DMS53 treated with DMSO at 0.1 percent for 48 hours (cell line): ENCODE results near the gene SEC23IP.
"Not testable (repeated sequence)": the region's sequence is repeated elsewhere in the genome, so short reads cannot be mapped to it uniquely, and the experiment has no call there.

Source experiments
- DNase-seq: peaks from one replicate; lab custom pipeline; 2025; ENCODE audit not compliant: unreplicated experiment; lab: John Stamatoyannopoulos, UW

Gene SEC23IP

DNA sequence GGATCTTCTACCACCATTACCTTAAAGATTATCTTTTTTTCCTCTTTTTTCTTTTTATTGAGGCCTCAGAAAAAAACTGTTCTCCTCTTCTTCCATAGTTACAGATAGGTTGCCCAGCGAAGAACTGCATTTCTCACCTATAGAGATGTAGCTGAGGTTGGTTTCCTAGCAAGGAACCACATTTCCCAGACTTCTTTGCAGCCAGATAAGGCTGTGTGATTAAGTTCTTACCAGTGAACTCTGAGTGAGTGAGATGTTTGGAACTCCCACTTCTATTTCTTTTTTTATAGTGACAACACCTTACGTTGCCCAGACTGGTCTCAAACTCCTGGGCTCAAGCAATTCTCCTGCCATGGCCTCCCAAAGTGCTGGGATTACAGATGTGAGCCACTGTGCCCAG, 14.0 kb upstream of the SEC23IP start:
- no peak for DNase-seq

DNA sequence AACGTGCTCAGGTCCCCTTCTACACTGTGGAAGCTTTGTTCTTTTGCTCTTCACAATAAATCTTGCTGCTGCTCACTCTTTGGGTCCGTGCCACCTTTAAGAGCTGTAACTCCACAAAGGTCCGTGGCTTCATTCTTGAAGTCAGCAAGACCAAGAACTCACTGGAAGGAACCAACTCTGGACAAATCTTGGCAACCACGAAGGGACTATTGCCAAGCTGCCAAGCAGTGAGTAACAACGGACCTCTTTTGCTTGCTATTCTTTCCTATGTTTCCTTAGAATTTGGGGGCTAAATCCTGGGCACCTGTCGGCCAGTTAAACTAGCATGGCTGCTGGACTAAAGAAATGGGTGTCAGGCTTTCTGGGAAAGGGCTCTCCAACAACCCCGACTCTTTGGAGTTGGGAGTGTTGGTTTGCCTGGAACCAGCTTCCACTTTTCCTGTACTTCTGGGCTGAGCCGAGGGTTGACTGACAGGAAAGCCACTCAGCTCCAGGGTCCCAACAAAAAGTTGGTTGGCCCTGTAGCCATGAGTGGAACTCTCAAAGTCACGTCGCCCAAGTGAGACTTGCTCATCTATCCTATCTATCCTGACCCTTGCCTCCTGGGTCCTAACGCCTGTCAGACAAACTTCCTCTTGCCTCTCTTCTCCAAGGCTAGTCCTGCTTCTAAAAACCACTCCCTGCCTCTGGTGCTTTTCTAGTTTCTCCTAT, 8.5 kb upstream of the SEC23IP start:
- DNase-seq = not testable (repeated sequence)

DNA sequence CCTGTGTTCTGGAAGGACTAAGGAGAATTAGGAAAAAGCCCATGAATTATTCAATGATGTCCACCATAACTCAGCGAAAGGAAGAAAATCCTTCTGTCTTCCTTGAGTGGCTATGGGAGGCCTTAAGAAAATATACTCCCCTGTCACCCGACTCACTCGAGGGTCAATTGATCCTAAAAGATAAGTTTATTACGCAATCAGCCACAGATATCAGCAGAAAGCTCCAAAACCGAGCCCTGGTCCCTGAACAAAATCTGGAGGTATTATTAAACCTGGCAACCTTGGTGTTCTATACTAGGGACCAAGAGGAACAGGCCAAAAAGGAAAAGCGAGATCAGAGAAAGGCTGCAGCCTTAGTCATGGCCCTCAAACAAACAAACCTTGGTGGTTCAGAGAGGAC, 6.5 kb upstream of the SEC23IP start:
- not testable (repeated sequence) for DNase-seq

DNA sequence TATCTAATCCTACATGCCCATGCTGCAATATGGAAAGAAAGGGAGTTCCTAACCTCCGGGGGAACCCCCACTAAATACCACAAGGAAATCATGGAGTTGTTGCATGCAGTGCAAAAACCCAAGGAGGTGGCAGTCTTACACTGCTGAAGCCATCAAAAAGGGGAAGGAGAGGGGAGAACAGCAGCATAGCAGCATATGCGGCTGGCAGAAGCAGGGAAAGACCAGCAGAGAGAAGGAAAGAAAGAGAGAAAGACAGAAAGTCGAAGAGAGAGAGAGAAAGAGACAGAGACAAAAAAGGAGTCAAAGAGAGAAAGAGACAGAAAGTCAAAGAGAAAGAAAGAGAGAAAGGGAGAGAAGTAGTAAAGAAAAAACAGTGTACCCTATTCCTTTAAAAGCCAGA, 3.8 kb upstream of the SEC23IP start:
- DNase-seq = not testable (repeated sequence)

DNA sequence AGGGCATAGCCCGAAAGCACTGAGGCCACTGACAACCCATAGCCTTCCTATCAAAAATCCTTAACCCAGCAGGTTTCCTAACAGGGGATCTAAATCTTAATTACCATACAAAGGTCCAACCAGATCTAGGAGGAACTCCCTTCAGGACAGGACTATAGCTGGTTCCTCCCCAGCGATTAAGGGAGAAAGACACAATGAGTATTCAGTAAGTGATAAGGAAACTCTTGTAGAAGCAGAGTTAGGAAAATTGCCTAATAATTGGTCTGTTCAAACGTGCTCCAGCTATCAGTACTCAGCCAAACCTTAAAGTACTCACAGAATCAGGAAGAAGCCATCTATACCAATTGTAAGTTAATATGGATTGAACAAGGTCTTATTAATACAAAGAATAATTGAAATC, 3.3 kb upstream of the SEC23IP start:
- DNase-seq = not testable (repeated sequence)

DNA sequence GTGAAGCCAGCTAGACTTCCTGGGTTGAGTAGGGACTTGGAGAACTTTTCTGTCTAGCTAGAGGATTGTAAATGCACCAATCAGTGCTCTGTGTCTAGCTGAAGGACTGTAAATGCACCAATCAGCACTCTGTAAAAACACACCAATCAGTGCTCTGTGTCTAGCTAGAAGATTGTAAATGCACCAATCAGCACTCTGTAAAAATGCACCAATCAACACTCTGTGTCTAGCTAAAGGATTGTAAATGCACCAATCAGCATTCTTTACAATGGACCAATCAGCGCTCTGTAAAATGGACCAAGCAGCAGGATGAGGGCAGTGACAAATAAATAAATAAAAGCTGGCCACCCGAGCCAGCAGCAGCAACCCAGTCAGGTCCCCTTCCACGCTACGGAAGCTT, 2.2 kb upstream of the SEC23IP start:
- DNase-seq = not testable (repeated sequence)

DNA sequence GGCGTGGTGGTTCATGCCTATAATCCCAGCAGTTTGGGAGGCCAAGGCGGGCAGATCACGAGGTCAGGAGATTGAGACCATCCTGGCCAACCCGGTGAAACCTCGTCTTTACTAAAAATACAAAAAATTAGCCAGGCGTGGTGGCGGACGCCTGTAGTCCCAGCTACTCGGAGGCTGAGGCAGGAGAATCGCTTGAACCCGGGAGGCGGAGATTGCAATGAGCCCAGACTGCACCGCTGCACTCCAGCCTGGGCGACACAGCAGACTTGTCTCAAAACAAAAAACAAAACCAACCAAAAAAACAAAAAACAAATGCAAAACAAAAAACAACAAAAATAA, 712 bp upstream of the SEC23IP start:
- DNase-seq = not testable (repeated sequence)

DNA sequence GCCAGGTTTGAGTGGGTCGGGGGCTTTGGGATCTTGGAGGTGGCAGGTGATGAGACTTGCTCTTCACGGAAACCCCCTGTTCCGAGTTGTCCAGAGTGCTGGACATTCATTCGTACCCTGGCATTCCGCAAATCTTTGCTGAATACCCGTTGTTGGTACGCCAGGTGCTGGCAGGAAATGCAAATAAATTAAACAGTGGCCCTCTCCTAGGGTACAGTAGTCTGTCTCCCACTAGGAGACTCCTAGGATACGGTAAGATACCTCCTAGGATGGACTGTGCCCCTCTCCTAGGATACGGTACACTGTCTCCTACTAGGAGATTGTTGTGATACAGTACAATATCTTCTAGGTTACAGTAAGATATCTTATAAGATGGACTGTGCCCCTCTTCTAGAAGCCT, 544 bp downstream of the SEC23IP start:
- DNase-seq = no peak

DNA sequence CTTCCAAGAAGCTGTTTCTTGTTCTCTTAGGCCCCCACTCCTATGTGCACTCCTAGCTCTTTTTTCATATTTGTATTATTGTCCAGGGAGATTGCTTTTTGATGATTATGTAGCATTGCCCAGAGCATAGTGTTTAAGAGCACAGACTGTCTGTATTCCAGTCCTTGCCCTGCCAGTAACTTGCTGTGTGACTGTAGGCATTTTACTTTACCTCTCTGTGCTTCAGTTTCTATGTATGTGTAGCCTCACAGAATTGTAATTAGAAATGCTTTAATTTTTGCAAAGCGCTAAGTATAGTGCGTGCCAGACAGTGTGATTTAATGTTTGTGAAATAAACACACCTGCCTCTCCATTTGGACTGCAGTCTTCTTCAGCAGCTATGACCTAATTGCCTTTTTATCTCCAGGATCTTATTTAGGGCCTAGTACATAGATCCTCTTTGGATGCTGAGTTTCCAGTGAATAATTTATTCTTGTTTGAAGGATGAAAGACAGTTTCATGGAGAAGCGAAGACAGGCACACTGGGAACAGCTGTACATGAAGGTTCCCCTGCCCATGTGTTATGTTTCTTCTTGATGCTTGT, 1.4 kb downstream of the SEC23IP start:
- DNase-seq = no peak

DNA sequence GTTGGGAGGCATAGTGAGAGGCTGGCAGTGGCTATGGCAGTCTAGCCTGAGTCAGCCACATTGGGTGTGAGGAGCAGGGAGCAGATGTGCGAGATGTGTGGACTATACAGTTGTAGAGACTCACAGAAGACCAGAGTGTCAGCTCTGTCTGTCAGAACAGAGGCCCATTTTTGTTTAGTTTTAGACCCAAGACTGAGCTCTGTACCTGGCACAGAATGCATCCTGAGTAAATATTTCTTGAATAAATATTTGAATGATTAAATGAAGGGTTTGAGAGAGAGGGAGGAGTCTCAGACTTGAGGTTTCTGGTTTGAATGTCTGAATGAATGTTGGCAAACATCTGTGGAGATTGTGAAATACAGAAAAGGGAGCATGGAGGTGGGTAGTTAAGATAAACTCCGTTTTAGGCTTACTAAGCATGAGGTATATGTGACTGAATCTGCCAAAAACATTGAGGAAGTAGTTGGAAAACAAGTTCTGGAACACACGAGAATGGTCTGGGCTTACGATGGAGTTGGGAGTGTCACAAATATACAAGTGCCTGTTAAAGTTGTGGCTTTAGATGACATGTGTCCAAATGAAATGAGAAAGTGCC, 3.6 kb downstream of the SEC23IP start:
- peak; percentile 4 for DNase-seq

DNA sequence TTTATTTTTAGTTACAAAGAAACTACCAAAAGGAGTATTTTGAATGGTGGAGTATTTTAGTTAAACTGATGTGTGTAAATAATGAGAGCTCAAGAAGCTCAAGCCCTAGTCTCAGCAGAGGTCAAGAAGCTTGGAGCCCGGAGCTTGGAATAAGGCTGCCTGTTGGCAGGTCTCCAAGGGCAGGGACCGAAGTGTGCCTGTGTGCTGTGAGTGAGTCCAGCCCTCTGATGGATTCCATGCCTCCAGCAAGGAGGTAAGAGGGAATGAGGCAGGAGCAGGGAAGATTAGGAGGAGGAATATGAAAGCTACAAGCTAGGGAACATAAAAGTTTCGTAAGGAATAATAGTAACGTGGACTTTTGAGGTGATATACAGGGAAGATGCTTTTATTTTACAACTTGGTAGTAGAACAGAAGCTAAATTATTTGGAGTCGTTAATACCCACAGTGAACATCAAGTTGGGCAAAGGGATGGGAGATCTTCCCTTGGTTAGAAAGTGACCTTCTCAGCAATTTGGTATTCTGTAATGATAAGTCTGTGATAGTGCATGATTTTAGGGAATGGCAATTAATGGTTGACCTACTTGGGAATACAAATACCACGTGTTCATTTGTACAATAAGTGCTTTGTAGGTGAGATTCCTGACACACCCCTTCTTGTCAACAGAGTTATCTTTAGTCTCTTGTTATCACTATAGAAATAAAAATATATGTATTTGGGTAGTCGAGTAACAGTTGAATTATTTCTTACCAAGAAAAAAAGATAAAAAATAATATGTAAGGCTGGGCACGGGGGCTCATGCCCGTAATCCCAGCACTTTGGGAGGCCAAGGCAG, 4.6 kb downstream of the SEC23IP start:
- DNase-seq = no peak

DNA sequence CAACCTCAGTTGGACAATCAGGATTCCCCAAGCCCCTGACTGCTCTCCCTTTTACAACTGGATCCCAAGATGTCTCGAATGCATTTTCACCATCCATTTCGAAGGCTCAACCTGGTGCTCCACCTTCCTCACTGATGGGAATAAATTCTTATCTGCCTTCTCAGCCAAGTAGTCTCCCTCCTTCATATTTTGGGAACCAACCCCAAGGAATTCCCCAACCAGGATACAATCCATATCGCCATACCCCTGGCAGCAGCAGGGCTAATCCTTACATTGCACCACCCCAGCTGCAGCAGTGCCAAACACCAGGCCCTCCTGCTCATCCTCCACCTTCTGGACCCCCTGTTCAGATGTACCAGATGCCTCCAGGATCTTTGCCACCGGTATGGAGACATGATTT, 6.0 kb downstream of the SEC23IP start:
- DNase-seq = no peak

DNA sequence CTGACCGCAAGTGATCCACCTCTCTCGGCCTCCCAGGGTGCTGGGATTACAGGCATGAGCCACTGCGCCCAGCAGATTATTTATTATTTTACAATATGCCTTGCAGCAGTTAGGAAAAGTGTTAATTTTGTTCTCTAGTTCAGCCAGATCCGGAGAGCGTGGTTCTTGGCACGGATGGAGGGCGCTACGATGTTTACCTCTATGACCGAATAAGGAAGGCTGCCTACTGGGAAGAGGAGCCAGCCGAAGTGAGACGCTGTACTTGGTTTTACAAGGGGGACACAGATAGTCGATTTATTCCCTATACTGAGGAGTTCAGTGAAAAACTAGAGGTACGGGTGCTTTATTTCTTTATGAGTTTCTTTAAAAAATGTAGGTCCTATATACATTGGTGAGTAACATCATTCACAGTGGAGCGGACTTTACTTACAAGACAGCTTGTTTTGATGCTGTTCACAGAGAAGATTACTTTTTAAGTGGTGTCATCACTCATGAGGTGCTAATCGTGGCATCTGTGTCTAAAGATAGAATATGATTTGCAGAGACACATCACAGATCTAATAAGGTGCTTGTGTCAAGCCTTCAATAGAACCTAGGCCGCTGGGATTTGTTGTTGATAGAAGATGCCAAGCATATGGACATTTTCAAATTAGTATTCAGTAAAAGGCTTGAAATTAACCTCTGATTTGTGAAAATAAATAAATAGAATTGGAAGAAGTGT, 11.6 kb downstream of the SEC23IP start:
- DNase-seq = no peak

DNA sequence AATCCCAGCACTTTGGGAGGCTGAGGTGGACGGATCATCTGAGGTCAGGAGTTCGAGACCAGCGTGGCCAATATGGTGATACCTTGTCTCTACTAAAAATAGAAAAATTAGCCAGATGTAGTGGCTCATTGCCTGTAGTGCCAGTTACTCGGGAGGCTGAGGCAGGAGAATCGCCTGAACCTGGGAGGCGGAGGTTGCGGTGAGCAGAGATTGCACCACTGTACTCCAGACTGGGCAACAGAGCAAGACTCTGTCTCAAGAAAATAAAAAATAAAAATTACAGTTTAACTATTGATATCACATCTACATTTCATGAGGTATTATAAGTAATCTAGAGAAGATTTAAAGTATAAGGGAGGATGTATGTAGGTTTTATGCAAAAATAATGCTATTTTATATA, 15.2 kb downstream of the SEC23IP start:
- not testable (repeated sequence) for DNase-seq

DNA sequence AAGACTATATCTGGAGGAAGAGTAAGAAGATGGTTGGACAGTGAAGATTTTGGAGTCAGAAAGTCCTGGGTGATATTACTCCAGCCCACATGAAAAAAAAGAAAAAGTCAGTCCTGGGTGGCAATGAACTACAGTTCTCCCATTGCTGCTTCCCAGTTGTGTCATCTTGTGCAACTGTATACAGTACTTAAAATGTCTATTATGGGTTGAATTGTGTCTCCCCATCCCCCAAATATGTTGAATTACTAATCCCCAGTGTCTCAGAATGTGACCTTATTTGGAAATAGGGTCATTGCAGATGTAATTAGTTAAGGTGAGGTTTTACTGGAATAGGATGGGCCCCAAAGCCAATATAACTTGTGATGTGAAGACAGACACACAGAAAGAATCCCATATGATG, 15.6 kb downstream of the SEC23IP start:
- no peak for DNase-seq

DNA sequence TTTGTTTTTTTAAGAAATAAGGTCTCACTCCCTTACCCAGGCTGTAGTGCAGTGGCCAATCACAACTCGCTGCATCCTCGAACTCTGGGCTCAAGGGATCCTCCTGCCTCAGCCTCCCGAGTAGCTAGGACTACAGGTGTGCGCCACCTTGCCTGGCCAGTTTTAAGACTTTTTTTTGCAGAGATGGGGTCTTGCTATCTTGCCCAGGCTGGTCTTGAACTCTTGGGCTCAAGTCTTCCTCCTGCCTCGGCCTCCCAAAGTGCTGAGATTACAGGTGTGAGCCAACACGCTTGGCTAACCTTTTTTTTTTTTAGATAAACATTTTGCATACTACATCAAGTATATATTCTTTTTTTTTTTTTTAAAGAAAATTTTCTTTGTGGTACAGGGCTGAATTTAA, 18.2 kb downstream of the SEC23IP start:
- no peak for DNase-seq

DNA sequence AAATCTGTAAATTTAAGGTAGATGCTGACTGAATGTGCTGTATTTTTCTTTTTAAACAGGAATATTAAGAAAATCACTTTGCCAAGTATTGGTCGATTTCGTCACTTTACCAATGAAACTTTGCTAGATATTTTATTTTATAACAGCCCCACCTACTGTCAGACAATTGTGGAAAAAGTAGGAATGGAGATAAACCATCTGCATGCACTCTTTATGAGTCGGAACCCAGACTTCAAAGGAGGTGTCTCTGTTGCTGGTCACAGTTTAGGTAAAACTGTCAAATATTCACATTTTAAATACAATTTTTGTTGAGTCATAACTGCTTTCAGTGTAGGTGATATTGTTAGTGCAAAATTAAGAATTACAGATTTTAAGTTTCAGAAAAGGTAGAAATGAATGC, 25.2 kb downstream of the SEC23IP start:
- no peak for DNase-seq

DNA sequence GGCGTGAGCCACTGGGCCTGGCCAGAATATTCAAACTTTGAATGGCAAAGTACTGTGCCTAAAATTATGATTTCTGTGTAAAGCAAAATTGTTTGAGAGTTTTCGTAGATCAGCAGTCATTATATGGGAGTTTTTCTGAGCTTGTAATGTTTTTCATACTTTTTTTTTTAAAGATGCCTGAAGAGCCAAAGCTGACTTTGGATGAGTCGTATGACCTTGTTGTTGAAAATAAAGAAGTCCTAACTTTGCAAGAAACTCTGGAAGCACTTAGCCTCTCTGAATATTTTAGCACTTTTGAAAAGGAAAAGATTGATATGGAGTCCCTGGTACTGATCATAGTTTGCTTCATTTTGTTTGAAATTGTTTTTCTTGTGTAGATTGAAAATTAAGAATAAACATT, 26.7 kb downstream of the SEC23IP start:
- no peak for DNase-seq

DNA sequence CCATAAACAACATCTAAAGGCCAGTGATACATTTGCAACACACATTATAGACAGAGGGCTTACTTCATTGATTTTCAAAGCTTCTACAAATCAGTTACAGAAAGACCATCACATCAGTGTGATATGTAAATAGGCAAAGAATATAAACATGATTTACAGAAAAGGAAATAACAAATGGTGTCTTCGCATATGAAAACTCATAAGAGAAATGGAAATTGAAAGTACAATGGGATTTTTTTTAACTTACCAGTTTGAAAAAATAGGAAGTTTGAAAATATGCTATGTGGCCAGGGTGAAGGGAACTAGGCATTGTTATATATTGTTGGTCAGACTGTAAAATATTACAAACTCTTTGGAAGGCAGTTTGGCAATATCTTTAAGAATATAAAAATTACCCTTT, 27.3 kb downstream of the SEC23IP start:
- no peak for DNase-seq

DNA sequence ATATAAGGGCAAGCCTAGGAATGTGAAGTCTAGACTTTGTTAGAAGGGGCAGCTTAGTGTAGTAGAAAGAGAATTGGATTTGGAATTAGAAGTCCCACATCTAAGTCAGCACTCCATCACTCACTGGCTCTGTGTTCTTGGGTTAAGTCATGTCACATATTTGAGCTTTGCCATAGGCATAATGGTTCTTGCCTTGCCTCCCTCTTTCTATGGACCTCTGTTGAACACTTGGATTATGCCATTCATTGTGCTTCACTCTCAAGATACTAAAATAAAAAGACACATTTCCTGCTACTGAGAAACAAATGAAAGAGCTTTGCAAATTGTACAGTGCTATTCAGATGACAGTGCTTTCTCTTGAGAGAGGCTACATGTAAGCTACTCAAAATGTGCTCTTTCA, 35.9 kb downstream of the SEC23IP start:
- no peak for DNase-seq

DNA sequence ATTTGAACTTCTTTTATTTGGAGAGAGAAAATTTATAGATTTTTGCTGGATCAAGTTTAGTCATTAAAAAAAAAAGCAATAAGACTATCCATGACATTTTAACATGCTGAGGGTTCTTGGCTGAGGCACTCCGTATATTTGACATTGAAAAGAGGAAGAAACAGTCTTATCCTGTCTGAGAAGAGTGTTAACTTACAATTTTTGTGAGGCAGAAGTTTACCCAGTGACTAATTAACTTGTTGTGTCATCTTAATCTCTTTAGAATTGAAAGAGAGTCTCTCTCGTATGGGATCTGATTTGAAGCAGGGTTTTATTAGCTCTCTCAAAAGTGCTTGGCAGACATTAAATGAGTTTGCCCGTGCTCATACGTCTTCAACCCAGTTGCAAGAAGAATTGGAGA, 39.3 kb downstream of the SEC23IP start:
- DNase-seq = no peak
